Endothelial cell of hepatic sinusoid (primary cell): ENCODE measurements around the gene TNS3.

Experiments used
- in situ Hi-C: cut with HindIII; loops from 2 replicates; pipeline ENCODE4 v1.10.0; 2017; ENCODE audit warnings: low sequenced_read_pairs

TNS3 gene

DNA sequence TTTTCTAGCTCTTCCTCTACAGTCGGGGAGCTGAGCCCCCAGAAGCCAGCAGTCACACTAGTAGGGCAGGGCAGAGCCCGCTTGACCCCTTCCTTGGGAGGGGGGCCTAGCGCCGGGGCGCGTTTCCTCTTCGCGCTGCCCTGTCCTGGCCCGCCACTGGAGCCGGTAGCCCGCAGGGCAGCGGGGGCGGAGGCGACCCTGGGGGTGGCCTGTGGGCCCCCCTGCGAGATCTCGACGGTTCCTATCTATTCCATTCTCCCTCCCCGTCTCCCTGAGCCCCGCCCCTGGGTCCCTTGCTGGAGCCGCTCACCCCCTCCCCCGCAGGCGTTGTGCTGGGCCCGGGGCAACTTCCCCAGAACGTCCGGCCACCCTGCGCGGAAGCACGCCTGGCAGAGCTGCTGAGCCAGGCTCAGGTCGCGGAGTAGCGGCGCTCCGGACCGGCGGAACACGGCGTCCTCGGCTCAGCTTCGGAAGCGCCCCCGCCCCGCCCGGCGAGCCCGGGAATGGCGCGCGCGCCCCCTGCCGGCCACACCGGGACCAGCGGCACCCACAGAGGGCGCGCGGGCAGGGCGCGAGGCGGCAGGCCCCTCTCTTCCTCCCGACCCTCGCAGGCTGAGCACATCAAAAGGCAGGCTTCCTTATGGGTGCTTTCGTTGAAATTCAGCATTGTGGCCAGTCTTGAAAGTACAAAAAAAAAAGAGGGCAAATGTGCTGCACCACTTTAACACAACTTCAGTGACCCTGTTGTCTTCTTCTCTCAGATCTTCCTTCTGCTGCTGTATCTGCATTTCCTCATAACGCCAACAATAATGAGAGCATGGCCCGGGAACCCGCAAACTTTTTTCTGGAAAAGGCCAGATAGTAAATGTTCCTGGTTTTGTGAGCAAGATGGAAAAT, 327.6 kb downstream of the TNS3 start:
- in situ Hi-C loops = no loop called here

DNA sequence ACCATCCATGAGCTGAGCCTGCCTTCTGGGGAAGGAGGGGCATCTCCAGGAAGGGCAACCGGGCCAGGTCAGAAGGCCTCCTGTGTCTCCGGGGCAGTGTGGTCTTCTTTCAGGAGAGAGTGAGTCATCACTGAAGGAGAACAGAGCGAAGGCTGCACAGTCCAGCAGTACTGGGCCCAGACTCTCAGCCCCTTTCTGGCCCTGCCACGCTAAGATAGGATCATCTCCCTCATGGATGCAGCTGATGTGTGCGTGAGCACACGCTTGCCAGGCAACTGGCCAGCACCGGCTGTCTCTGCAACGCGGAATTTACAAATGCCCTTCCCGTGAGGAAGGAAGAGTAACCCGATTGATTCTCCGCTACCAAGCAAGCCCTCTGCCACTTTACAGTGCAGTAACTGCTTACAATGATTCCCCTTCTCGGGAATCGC, 328.2 kb downstream of the TNS3 start:
- in situ Hi-C loops = no loop called here

DNA sequence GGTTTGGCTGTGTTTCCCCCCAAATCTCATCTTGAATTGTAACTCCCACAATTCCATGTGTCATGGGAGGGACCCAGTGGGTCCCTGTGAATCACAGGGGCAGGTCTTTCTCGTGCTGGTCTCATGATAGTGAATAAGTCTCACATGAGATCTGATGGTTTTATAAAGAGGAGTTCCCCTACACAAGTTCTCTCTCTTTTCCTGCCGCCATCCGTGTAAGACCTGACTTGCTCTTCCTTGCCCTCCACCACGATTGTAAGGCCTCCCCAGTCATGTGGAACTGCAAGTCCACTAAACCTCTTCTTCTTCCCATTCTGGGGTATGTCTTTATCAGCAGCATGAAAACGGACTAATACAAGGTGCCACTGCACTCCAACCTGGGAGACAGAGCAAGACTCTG, 329.2 kb downstream of the TNS3 start:
- in situ Hi-C loops = no loop called here

DNA sequence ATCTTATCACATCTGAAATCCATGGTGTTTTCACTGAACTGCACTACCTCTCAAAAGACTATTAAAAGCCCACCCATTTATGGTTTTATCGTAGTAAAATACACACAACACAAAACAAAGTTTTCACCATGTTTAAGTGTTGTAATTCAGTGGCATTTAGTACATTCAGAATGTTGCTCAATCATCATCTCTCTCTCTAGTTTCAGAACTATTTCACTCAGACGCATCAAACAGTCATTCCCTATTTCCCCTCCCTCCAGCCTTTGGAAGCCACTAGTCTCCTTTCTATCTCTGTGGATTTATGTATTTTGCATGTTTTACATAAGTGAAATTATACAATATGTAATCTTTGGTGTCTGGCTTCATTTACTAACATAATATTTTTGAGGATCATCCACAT, 332.6 kb downstream of the TNS3 start:
- in situ Hi-C loops = no loop called here

DNA sequence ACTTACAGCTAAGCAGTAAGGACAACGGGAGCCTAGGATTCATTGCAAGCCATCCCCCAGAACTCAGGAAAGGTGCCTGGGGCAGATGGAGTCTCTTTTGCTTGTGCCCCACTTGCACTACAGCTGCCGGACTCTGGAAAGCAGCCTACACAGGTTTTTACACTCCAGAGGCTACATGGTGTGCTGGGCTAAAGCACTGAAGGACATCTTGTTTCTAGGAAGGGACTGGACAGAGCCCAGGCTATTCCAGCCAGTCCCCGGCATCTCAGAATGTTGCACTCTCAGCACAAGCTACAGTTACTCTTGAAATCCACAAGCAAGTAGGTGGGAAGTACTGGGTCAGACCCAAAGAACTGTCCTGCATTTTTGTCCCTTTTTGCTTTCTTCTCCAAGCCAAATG, 333.1 kb downstream of the TNS3 start:
- in situ Hi-C loops = no loop called here

DNA sequence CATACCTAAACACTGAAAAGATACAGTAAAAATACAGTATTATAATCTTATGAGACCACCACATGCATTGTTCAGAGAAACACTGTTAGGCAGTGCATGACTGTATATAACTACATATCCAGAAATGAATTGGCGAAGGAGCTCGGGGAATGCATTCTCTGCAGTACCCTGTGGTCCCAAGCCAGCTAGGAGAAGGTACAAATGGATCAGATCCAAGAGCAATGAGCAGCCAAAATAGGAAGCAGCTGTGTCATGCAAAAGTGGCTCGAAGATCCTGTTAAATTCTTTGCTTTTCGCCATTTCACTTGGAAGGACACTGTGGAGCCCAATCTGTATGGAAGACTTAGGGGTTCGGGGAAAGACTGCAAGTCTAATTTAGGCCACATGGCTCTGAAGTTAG, 334.8 kb downstream of the TNS3 start:
- in situ Hi-C loops = no loop called here

DNA sequence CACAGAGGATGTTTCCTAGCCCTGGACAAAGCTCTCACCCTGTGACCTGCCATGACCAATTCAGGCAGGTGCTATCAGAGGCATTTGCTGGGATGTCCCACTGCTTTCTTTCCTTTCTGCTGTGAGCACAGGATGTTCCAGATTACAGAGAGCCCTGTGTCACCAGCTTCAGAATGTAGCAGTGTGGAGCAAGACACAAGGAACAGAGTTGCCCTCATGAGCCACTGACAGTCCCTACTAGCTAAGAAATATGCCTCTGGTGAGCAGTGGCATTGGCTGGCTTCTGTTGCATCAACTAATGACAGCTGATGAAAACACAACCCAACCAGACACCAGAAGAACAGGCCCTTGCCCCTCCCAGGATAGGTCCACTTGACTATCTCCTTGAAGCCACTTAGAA, 337.2 kb downstream of the TNS3 start:
- in situ Hi-C loops = no loop called here

DNA sequence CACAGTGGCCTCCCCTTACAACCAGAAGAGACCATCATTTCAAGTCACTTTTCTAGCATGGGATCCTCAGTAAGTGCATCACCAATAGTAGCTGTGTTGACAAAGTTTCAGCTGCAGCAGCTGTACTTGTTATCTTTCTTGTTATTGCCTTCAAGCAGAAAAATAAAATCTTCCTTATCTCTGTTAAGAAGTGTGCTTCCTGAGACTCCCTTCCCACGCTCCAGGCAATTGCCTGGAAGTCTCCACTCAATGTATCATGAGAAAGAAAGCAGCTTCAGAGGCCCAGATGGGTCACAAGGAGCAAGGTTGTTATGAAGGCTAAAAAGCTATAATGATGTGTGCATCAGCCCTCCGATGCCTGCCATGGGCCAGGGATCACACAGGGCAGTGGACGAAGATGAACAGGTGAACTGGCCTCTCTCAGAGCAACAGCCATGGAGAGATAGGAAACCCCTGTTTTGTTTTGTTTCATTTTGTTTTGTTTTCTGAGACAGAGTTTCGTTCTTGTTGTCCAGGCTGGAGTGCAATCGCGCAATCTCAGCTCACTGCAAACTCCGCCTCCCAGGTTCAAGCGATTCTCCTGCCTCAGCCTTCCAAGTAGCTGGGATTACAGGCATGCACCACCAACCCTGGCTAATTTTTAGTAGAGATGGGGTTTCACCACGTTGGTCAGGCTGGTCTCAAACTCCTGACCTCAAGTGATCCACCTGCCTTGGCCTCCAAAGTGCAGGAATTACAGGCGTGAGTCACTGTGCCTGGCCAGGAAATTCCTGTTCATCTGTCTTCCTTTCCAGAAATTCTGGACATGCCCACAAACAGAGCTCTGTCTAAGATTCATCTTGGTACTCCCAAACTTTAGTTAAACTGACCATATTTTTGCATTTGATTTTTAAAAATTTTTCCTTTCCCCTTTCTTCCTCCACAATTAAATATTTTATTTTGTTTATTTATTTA, 340.5 kb downstream of the TNS3 start:
- in situ Hi-C loops = no loop called here

DNA sequence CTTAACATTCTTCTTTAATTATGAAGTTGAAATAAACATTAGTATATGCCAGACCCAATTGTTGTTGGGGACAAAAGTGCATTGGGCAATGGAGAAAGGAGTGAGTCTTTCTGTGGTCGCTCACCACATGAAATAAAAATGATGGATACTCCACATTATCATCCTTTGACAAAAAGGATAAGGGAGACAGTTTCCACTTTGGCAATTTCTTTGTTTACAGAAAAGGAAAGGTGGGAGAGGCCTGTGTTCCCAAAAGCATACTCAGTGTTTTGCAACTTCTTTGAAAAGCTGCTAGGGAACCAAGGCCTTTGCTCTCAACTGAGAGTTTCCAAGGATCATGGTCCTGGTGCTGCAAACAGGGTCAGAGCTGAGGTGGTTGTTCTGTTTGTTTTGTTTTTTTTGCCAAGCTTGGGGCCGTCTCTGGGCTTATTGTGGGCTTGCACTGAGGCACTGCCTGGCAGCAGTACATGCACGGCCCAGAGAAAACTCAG, 341.9 kb downstream of the TNS3 start:
- in situ Hi-C loops = no loop called here

DNA sequence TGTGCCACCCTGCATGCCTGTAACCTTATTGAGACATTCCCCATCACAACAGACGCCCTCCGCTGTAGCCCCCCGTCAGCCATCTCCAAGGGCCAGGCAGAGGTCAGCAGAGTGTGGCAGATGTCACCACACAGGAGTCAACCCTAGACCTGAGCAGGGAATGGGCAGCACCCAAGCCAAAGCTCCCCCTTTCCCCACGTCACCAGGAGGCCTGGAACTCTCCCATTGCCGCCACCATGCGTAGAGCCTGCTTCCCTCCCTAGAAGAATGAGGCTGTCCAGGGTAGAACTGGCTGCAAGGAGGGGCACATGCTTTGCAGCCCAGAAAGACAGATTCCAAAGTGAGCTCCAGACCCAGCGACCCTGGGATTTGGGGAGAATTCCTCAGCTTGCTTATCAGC, 342.9 kb downstream of the TNS3 start:
- in situ Hi-C loops = no loop called here

DNA sequence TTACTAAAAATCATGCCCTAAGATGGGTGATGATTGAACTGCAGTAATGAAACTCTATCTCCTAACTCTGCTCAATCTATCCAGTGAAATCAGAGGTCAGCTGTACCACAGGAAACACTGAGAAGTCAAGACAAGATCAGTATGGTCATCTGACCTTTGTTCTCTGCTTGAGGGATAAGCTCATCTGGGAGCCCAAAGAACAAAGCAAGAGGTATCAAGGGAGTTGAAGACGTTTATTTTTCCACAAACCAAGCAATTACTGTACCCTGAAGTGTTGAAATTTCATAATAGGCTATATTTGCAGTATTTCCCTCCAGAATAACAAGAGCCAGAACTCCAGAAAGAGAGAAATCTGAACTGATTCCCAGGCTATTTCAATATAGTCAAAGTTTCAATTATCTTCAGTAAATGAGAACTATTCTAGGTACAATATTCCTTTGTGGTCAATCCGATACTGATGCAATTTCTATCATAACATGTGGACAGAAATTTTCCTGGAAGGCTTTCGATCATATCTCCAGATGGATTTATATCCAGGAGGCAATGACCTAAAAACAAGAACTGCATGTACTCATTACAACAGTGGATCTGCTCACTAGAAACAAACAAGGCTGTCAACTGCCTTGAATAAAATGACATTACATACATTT, 345.3 kb downstream of the TNS3 start:
- in situ Hi-C loops = no loop called here

DNA sequence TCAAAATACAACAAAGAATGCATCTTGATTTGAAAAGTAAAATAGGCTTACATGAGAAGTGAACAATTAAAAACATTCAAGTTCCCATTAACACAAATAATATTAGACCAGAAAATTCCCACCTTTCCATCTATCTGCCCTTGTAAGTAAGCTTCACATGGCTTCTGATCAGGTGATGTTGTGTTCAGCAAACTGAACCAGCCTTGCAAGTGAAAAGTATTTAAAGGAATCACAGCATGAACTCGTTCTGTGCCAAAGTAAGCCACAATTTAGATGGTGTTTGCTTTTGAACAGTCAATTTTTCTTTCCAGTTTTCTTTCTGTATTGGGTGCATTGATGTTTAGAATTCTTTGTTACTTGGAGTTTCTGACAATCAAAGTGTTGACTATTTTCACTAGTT, 347.9 kb downstream of the TNS3 start:
- in situ Hi-C loops = no loop called here

DNA sequence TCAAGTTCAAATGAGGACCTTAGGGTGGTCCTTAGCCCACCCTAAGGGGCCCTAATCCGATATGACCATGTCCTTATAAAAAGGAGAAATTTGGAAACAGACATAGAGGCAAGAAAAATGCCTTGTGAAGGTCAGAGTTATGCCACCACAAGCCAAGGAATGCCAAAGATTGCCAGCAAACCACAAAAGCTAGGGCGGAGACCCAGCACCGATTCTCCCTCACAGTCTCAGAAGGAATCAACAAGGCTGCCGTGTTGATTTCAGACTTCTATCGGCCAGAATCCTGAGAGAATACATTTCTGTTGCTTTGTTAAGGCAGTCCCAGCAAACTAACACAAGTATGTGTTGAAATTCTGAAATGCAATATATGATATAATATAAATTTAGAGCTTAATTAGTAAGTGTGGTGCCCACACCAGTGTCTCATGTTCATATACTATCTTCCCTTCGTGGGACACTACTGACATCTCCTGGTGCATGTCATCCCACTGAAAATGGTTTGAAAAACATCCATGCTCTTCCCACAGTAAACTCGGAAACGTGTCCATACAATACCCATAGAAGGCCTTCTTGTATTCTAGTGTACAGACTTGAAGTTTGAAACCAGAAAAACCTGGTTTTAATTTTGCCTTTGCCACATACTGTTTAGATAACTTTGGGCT, 349.0 kb downstream of the TNS3 start:
- in situ Hi-C loops = no loop called here

DNA sequence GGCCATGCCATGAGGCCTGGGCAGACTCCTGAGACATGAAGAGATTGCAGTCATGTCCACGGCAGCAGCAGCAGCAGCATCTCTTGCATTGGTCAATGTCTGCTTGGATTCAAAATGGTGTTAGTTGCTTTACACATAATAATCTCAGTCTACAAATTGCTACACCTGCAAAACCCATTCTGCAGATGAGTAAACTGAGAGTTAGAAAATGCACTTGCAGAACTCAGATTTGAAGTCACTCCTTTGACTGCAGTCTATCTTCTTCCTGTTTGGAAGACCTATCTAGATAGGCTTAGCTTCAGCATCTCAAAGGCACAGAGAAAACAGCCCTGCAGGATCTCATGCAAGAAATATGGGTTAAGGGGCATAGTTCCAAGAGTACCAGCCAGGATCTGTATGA, 350.3 kb downstream of the TNS3 start:
- in situ Hi-C loops = no loop called here

DNA sequence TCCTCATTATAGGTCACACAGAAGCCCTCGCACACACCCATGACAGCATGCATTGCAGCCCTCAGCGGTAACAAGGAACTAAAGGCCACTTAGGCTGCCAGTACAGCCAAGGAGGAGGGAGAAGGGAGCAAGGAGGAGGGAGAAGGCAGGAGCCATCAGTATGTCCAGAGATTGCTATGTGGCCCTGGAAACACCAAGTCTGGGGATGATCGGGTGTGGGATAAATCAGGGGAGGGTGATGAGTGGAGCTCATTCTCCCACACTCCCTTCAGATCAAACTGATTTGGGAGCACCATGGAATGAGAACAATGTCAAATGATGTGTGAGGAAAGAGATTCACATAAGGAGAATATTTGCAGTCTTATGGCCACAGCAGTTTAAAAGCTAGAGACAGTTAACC, 350.9 kb downstream of the TNS3 start:
- in situ Hi-C loops = no loop called here

DNA sequence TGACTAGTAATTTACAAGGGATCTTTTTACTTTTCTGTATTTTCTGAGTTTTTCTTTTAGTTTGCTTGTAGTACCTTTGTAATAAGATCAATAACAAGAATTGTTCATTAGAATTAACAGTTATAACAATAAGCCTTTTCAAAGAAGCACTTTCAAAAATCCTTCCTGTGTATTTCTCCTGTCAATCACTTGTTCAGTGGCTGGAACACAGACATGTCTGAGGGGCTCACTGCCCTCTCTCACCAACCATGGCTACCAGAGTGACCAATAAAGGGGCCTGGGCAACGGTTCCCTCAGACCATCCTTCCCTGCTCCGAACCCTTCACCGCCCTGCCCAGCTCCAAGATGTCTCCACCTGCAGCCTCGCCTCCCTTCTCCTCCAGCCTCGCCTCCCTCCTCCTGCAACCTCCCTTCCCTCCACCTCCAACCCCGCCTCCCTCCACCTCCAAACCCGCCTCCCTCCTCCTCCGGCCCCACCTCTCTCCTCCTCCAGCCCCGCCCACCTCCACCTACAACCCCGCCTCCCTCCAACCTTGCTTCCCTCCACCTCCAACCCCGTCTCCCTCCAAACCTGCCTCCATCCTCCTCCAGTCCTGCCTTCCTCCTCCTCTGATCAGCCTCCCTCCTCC, 353.4 kb downstream of the TNS3 start:
- in situ Hi-C loops = no loop called here

DNA sequence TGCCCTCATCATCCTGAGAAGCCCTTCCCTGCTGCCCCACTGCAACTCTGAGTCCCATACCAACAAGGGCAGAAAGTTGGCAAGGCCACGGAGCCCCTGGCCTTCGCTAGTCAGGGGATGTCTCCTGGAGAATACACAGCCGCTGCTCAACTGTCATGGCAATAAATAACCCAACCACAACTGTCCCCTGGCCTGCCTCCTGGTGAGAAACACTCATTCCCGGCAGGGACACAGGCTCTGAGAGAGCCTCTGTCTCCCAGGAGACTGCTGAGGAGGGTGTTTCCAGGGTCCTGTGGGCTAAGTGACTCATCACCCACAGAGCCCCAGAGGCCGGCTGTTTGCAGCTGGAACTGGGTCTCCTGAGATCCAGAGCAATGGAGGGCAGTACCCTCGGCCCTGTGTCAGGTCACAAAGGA, 354.1 kb downstream of the TNS3 start:
- in situ Hi-C loops = no loop called here

DNA sequence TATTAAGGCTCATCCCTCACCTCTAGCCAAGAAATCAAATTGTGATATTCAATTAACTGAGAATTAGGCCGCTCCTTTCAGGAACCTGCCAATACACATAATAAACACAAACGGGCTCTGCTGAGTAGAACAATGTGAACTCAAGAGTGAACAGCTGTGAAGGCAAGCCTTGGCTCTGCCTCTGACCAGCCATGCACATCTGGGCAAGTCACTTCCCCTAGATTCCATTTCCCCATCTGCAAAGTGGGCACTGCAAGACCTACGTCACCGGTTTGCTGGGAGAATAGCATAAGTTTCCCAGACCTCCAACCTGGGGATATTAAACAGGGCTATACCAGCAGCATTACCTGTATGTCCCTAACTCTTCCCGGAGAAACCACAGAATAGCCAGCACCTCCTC, 355.2 kb downstream of the TNS3 start:
- in situ Hi-C loops = no loop called here

DNA sequence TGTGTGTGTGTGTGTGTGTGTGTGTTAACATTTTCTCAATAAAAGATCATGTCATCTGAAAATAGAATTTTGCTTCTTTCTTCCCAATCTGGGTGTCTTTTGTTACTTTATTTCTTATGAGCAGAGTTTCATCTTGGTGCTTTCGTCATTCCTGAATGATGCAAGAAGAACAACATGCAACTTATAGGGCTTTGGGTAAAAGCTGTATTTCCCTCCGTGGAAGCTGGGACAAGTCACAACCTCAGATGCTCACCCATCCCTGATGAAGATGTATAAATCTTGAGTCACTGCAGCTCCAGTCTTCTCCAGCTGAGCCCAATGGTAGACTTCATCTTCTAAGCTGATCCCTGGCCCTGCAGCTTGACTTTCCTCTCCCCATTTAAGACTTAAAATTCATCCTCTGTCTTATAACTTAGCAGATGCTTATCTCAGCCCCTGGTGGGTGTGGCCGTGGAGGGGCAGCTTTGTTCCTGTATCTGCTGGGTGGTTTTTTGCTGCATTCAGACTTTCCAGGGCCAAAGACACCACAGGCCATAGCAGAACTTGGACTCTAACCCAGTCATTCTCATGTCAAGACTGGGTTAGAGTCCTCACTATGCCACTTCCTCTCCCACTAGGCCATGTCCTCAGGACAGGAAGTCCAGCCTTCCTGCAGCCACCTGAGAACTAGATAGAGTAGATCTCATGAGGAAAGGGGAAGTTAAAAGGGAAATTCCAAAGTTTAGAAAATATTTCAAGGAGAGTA, 356.4 kb downstream of the TNS3 start:
- in situ Hi-C loops = no loop called here
